Colonic mucosa (tissue), 4 donors: Measurements from ENCODE around the gene MAP3K19. TPM values are rescaled to one million over a fixed set of nuclear protein-coding genes. Genes with fewer than 3 reads are reported as not detected.

Experiments
- DNase-seq: peaks from one replicate; pipeline ENCODE4 v3.0.0-alpha.2; 2020
- H3K27ac ChIP-seq: fragments of 200-600 bp; one replicate; pipeline ENCODE4 v1.8.0; 2021
- H3K27me3 ChIP-seq: fragments of 200-600 bp; one replicate; pipeline ENCODE4 v1.8.0; 2021
- H3K36me3 ChIP-seq: fragments of 200-600 bp; one replicate; pipeline ENCODE4 v1.8.0; 2021
- H3K4me1 ChIP-seq: fragments of 200-600 bp; one replicate; pipeline ENCODE4 v1.8.0; 2021; ENCODE audit warnings: mild to moderate bottlenecking
- H3K4me3 ChIP-seq: fragments of 200-600 bp; one replicate; pipeline ENCODE4 v1.8.0; 2021
- H3K9ac ChIP-seq, 2 donors: one replicate each; pipeline ENCODE4 v1.7.0; 2013; ENCODE audit warnings: control low read depth in 2 of 2, low read depth in 2 of 2, low read length in 2 of 2
- H3K9me3 ChIP-seq: fragments of 200-600 bp; one replicate; pipeline ENCODE4 v1.8.0; 2021
- CTCF ChIP-seq: fragments of 200-600 bp; IDR thresholded peaks from one replicate; pipeline ENCODE4 v1.8.0; 2022; ENCODE audit warnings: antibody characterized with exemption, mild to moderate bottlenecking
- intact Hi-C: fragments of 100-400 bp; cut with DNase I; formaldehyde crosslinking; loops from one replicate; pipeline ENCODE4 v1.14.1; 2022
- total RNA-seq, 2 donors: library from RNA; stranded (reverse); fragmentation: NEBNext Ultra II Directional in 1 of 2; extraction: Animal tissue kit (Norgen Biotek cat#: 25700) in 1 of 2; gene quantifications; one replicate each; pipeline ENCODE4 v1.2.1, GENCODE V29; 2021
- donor health status: healthy.
- donor health status: DM: no; HTN: no; CAD: no.
- donor health status: DM: no; HTN: no; CAD: no.

Gene MAP3K19
- total RNA-seq, 2 donors from 2014 or later, result not detected

GRCh38 chr2:134927195-134927594 lies 120.1 kb downstream of the MAP3K19 start:
- no peak for TF ChIP-seq CTCF
- Histone ChIP-seq H3K9me3 (no peaks in the 10 kb centered on the region), H3K9ac (no peak overlapping the region), H3K4me1 (peaks cover 3% of the 10 kb centered on the region), H3K27me3 (no peaks in the 10 kb centered on the region), H3K36me3 (no peaks in the 10 kb centered on the region), H3K4me3 (no peak overlapping the region), H3K27ac (no peak overlapping the region)
- DNase-seq, result no peak
- intact Hi-C loops, result no loop called here

GRCh38 chr2:134926231-134926931 lies 120.9 kb downstream of the MAP3K19 start:
- Histone ChIP-seq H3K9ac (no peak overlapping the region), H3K36me3 (no peaks in the 10 kb centered on the region), H3K27me3 (no peaks in the 10 kb centered on the region), H3K9me3 (no peaks in the 10 kb centered on the region), H3K4me3 (no peak overlapping the region), H3K4me1 (peaks cover 3% of the 10 kb centered on the region), H3K27ac (no peak overlapping the region)
- DNase-seq, result no peak
- intact Hi-C loops, result no loop called here
- no peak for TF ChIP-seq CTCF

- Histone ChIP-seq H3K27ac (no peak overlapping the region), H3K36me3 (no peaks in the 10 kb centered on the region), H3K27me3 (no peaks in the 10 kb centered on the region), H3K9me3 (no peaks in the 10 kb centered on the region), H3K4me1 (peaks cover 7% of the 10 kb centered on the region), H3K9ac (no peak overlapping the region), H3K4me3 (no peak overlapping the region)
- intact Hi-C loops, result no loop called here
- no peak for TF ChIP-seq CTCF
- DNase-seq, result no peak
Measured at GRCh38 chr2:134924912-134925311, 122.3 kb downstream of the MAP3K19 start.

GRCh38 chr2:134919341-134920210 lies 127.7 kb downstream of the MAP3K19 start:
- DNase-seq, result peak; percentile 60
- intact Hi-C loops, result loop anchor here (10.0 kb wide), 1 partner anchor 465 kb away; no protein-coding TSS in a partner anchor
- H3K27ac ChIP-seq, result peak overlapping the region; percentile 97
- H3K27me3 ChIP-seq, result no peaks in the 10 kb centered on the region
- no peaks in the 10 kb centered on the region for H3K36me3 ChIP-seq
- H3K4me3 ChIP-seq, result peak overlapping the region; percentile 89
- peak overlapping the region; percentile 93 to 96 for H3K9ac ChIP-seq
- H3K9me3 ChIP-seq, result no peaks in the 10 kb centered on the region
- H3K4me1 ChIP-seq, result peaks cover 5% of the 10 kb centered on the region
- TF ChIP-seq CTCF, result no peak

GRCh38 chr2:134918526-134919340 lies 128.5 kb downstream of the MAP3K19 start, which contains the start of gene CCNT2:
CCNT2 (plus strand) TSS chr2:134918822; CDS start chr2:134918855, 33 bp downstream.
- peak; percentile 100 for DNase-seq
- Histone ChIP-seq H3K9me3 (no peaks in the 10 kb centered on the region), H3K4me3 (peak within 1 kb of the TSS; percentile 89), H3K27me3 (no peaks in the 10 kb centered on the region), H3K4me1 (peaks cover 5% of the 10 kb centered on the region), H3K9ac (peak within 1 kb of the TSS; percentile 93 to 96), H3K27ac (peak within 1 kb of the TSS; percentile 97), H3K36me3 (no peaks in the 10 kb centered on the region)
- intact Hi-C loops, result loop anchor here (10.0 kb wide), 1 partner anchor 464 kb away; no protein-coding TSS in a partner anchor
- no peak for TF ChIP-seq CTCF
